ENCODE results near the gene PCSK9. TPM values are rescaled to one million over a fixed set of nuclear protein-coding genes. Genes with fewer than 3 reads are reported as not detected.

PCSK9 gene
- total and polyA plus RNA-seq, 2 of the 4 experiments (the other 2 are of a cell fraction): under 0.01 to 0.17 TPM

- Histone ChIP-seq H2AK5ac (ENCODE audit: low read depth, low read length) (no peak overlapping the region), H2BK120ac (ENCODE audit: low read depth, low read length) (no peak overlapping the region), H3K27ac (ENCODE audit: insufficient read depth, low read length) (no peak overlapping the region), H2BK5ac (ENCODE audit: low read depth, low read length, poor library complexity, severe bottlenecking) (no peak overlapping the region), H3K18ac (ENCODE audit: low read depth, low read length) (no peak overlapping the region), H3K9me1 (ENCODE audit: insufficient read depth, low read length) (no peaks in the 10 kb centered on the region), H4K5ac (ENCODE audit: low read depth, low read length) (no peak overlapping the region; the same call in 1 of the 2 replicates), H2BK15ac (ENCODE audit: low read depth, low read length) (no peak overlapping the region), H4K8ac (ENCODE audit: low read depth in 2 of 2, low read length in 2 of 2) (no peak overlapping the region), H3K4me3 (ENCODE audit: insufficient read depth, low read depth, low read length) (no peak overlapping the region), H3K56ac (ENCODE audit: extremely low read depth, insufficient read depth, low read length) (no peak overlapping the region; the same call in 1 of the 2 replicates), H4K91ac (ENCODE audit: insufficient read depth, low read depth, low read length) (no peak overlapping the region), H3K4ac (ENCODE audit: low read depth, low read length) (no peak overlapping the region), H3K4me1 (ENCODE audit: control insufficient read depth, insufficient read depth, low read length) (no peaks in the 10 kb centered on the region), H3K79me1 (ENCODE audit: low read depth in 1 of 2, low read length in 2 of 2) (no peaks in the 10 kb centered on the region; a peak in 1 of 4 replicates), H3K4me2 (ENCODE audit: low read depth, low read length) (no peak overlapping the region), H2BK20ac (ENCODE audit: low read depth, low read length) (no peak overlapping the region), H3K14ac (replicated peaks; ENCODE audit: low read depth, low read length) (no peak overlapping the region), H3K36me3 (ENCODE audit: control insufficient read depth, insufficient read depth, low read length) (peaks cover 33% of the 10 kb centered on the region), H3K9ac (ENCODE audit: low read depth, low read length) (no peak overlapping the region), H2AK9ac (replicated peaks; ENCODE audit: low read depth, low read length, poor library complexity) (no peak overlapping the region), H3K9me3 (ENCODE audit: control insufficient read depth, insufficient read depth, low read length) (no peaks in the 10 kb centered on the region), H2AFZ (replicated peaks; ENCODE audit: low read length, poor library complexity) (no peak overlapping the region), H4K20me1 (ENCODE audit: insufficient read depth, low read length) (no peaks in the 10 kb centered on the region), H3K23ac (ENCODE audit: low read depth, low read length) (no peak overlapping the region), H3K27me3 (ENCODE audit: control insufficient read depth, insufficient read depth, low read length) (no peaks in the 10 kb centered on the region)
- BruUV-seq (replicated peaks): no TSS peak
- POLR2A ChIA-PET (ENCODE audit: unreplicated experiment): interaction anchor here (0.7 kb wide), 1 partner anchor 85 kb away, joined by 4 read pairs; no protein-coding TSS in a partner anchor
- no peak for ATAC-seq (ENCODE audit: low read depth)
- no CpG with 5 or more reads among the region's 6 CpGs for WGBS, 2 experiments (ENCODE audit: extremely low coverage in 2 of 2, insufficient read length in 1 of 2)
- intact Hi-C loops (cut with micrococcal nuclease) (no loop called here), in situ Hi-C loops (cut with MboI; ENCODE audit: low sequenced_read_pairs) (no loop called here), dilution Hi-C loops (cut with HindIII; ENCODE audit: low sequenced_read_pairs, unreplicated experiment) (no loop called here)
- DNase-seq: no peak
- TF ChIP-seq MAFK (IDR thresholded peaks at IDR 0.05; ENCODE audit: low read depth, low read length) (no peak), NFE2L2 (IDR thresholded peaks at IDR 0.05; ENCODE audit: low read depth, low read length) (no peak), RAD21 (IDR thresholded peaks at IDR 0.05; ENCODE audit: low read length) (no peak), MAZ (IDR thresholded peaks at IDR 0.05; ENCODE audit: borderline replicate concordance, low read depth, low read length) (no peak), BHLHE40 (IDR thresholded peaks at IDR 0.05; ENCODE audit: low read depth, low read length) (no peak), RFX5 (IDR thresholded peaks at IDR 0.05; ENCODE audit: low read depth, low read length) (no peak), SMC3 (IDR thresholded peaks at IDR 0.05; ENCODE audit: low read depth, low read length) (no peak), CHD1 (IDR thresholded peaks at IDR 0.05; ENCODE audit: low read depth, low read length) (no peak), ELK1 (IDR thresholded peaks at IDR 0.05; ENCODE audit: borderline replicate concordance, low read depth, low read length) (no peak), POLR2A (IDR thresholded peaks at IDR 0.05; ENCODE audit: low read depth, low read length) (no peak), RCOR1 (IDR thresholded peaks at IDR 0.05; ENCODE audit: insufficient replicate concordance, low read length) (no peak), FOS (IDR thresholded peaks at IDR 0.05; ENCODE audit: low read depth, low read length) (no peak), CEBPB (IDR thresholded peaks at IDR 0.05; ENCODE audit: low read depth, low read length) (no peak)
- CTCF ChIA-PET: no interaction called here
Measured at GRCh38 chr1:55107101-55107500, 67.8 kb downstream of the PCSK9 start.

Data from IMR-90 (cell line).